OCI-LY7 (cell line): ENCODE measurements around the gene NCR1. TPM values are rescaled to one million over a fixed set of nuclear protein-coding genes. Genes with fewer than 3 reads are reported as not detected.
"Not testable (repeated sequence)": the region's sequence is repeated elsewhere in the genome, so short reads cannot be mapped to it uniquely, and the experiment has no call there.

Experiments
- BruUV-seq: library from RNA; stranded (reverse); fragments of 400-500 nt; replicated peaks from 2 replicates; lab custom pipeline; 2021; lab: Mats Ljungman, UMichigan
- CTCF ChIA-PET: fragments of 300-600 bp; sonication (Branson Sonifier 250); formaldehyde crosslinking; loops from one replicate; lab custom pipeline; 2022; ENCODE audit warnings: antibody characterized with exemption; ENCODE audit not compliant: unreplicated experiment; lab: Charles Lee
- POLR2A ChIA-PET: fragments of 300-600 bp; sonication (Branson Sonifier 250); formaldehyde crosslinking; loops from one replicate; lab custom pipeline; 2022; ENCODE audit warnings: antibody characterized with exemption; lab: Charles Lee
- DNase-seq: peaks from one replicate; pipeline ENCODE4 v3.0.0-alpha.2; 2015; ENCODE audit warnings: low spot score
- H2AFZ ChIP-seq: fragments of 200-600 bp; sonication (generic), shearing (Covaris generic); 2 replicates; pipeline ENCODE4 v1.6.1; 2014; ENCODE audit warnings: mild to moderate bottlenecking, antibody characterized with exemption, low read length, moderate library complexity
- H3K27ac ChIP-seq: fragments of 200-600 bp; sonication (generic); 2 replicates; pipeline ENCODE4 v1.5.1; 2014; ENCODE audit warnings: mixed run types, low read depth, mild to moderate bottlenecking, moderate library complexity, low read length, inconsistent platforms; ENCODE audit not compliant: poor library complexity, severe bottlenecking
- H3K36me3 ChIP-seq: fragments of 200-600 bp; sonication (generic); 2 replicates; pipeline ENCODE4 v1.6.1; 2014; ENCODE audit warnings: mild to moderate bottlenecking, antibody characterized with exemption, low read length, moderate library complexity, mixed read lengths; ENCODE audit not compliant: insufficient read depth
- H3K4me1 ChIP-seq: fragments of 200-600 bp; sonication (generic); 2 replicates; pipeline ENCODE4 v1.5.1; 2014; ENCODE audit warnings: mild to moderate bottlenecking, low read length; ENCODE audit not compliant: insufficient read depth, poor library complexity, severe bottlenecking
- H3K4me2 ChIP-seq: fragments of 200-600 bp; sonication (generic); 2 replicates; pipeline ENCODE4 v1.6.1; 2014; ENCODE audit warnings: mild to moderate bottlenecking, low read length
- H3K4me3 ChIP-seq: fragments of 200-600 bp; sonication (generic); 2 replicates; pipeline ENCODE4 v1.5.1; 2014; ENCODE audit warnings: mild to moderate bottlenecking, low read depth, low read length; ENCODE audit not compliant: poor library complexity, severe bottlenecking
- H3K79me2 ChIP-seq: fragments of 200-600 bp; sonication (generic); 2 replicates; pipeline ENCODE4 v1.6.1; 2016; ENCODE audit warnings: low read depth, mild to moderate bottlenecking, low read length, moderate library complexity, mixed read lengths; ENCODE audit not compliant: insufficient read depth
- H3K9me2 ChIP-seq: fragments of 200-600 bp; sonication (generic); 2 replicates; pipeline ENCODE4 v1.6.1; 2016; ENCODE audit warnings: mild to moderate bottlenecking, low read length, mixed read lengths; ENCODE audit not compliant: insufficient read depth
- H3K9me3 ChIP-seq: fragments of 200-600 bp; sonication (generic); 2 replicates; pipeline ENCODE4 v1.6.1; 2014; ENCODE audit warnings: mild to moderate bottlenecking, mixed run types, low read length, mixed read lengths
- H4K20me1 ChIP-seq: fragments of 200-600 bp; sonication (generic); 2 replicates; pipeline ENCODE4 v1.6.1; 2014; ENCODE audit warnings: mild to moderate bottlenecking, antibody characterized with exemption, low read length, moderate library complexity, mixed read lengths; ENCODE audit not compliant: insufficient read depth
- CTCF ChIP-seq: fragments of 200-600 bp; sonication (generic); conservative IDR thresholded peaks from 2 replicates; pipeline ENCODE4 v1.5.1; 2014; ENCODE audit warnings: mild to moderate bottlenecking, antibody characterized with exemption, low read length, moderate library complexity, mixed read lengths
- EZH2phosphoT487 ChIP-seq: fragments of 200-600 bp; sonication (generic); IDR thresholded peaks from 2 replicates; pipeline ENCODE4 v1.6.1; 2018; ENCODE audit warnings: low read depth, borderline replicate concordance, mild to moderate bottlenecking, mixed run types, antibody characterized with exemption, low read length, moderate library complexity, mixed read lengths
- intact Hi-C: fragments of 100-400 bp; cut with micrococcal nuclease; formaldehyde crosslinking; loops from one replicate; pipeline ENCODE4 v1.10.0; 2022; ENCODE audit not compliant: unreplicated experiment
- total RNA-seq, 2 experiments: library from RNA; depleted of rRNA in 1 of 2; stranded (reverse); fragments of >200 nt in 1 of 2; shearing (Covaris generic) in 1 of 2; gene quantifications; 2 replicates each; pipeline ENCODE4 v1.2.3, GENCODE V29; 2014 to 2022

The NCR1 gene
- total RNA-seq, 2 experiments from 2014 or later, result not detected

GRCh38 chr19:54952591-54953344 lies 46.8 kb downstream of the NCR1 start:
- DNase-seq, result no peak
- no peaks in the 10 kb centered on the region for H3K9me2 ChIP-seq
- ChIA-PET POLR2A (no interaction called here), CTCF (no interaction called here)
- no peak overlapping the region for H3K4me3 ChIP-seq
- H4K20me1 ChIP-seq, result no peaks in the 10 kb centered on the region
- H3K27ac ChIP-seq, result no peak overlapping the region
- no peak overlapping the region for H2AFZ ChIP-seq
- no peaks in the 10 kb centered on the region for H3K79me2 ChIP-seq
- intact Hi-C loops, result no loop called here
- no TSS peak for BruUV-seq
- H3K4me1 ChIP-seq, result peaks cover 34% of the 10 kb centered on the region
- H3K4me2 ChIP-seq, result no peak overlapping the region
- H3K9me3 ChIP-seq, result no peaks in the 10 kb centered on the region
- no peaks in the 10 kb centered on the region for H3K36me3 ChIP-seq
- TF ChIP-seq EZH2phosphoT487, result no peak
- TF ChIP-seq CTCF, result no peak

- DNase-seq, H3K36me3 ChIP-seq, POLR2A ChIA-PET, H4K20me1 ChIP-seq, H3K9me3 ChIP-seq, CTCF ChIA-PET, H3K27ac ChIP-seq, H3K9me2 ChIP-seq, H3K4me3 ChIP-seq, H3K79me2 ChIP-seq, intact Hi-C loops, BruUV-seq, H2AFZ ChIP-seq, H3K4me2 ChIP-seq: not testable (repeated sequence)
- H3K4me1 ChIP-seq, result peaks cover 39% of the 10 kb centered on the region
Observed at GRCh38 chr19:54953345-54953713, 47.4 kb downstream of the NCR1 start.

- no peaks in the 10 kb centered on the region for H3K9me3 ChIP-seq
- no peak overlapping the region for H3K27ac ChIP-seq
- H2AFZ ChIP-seq, result no peak overlapping the region
- no peak overlapping the region for H3K4me3 ChIP-seq
- ChIA-PET POLR2A (no interaction called here), CTCF (no interaction called here)
- H3K9me2 ChIP-seq, result no peaks in the 10 kb centered on the region
- no TSS peak for BruUV-seq
- peaks cover 44% of the 10 kb centered on the region for H3K4me1 ChIP-seq
- no peaks in the 10 kb centered on the region for H4K20me1 ChIP-seq
- no peak for TF ChIP-seq EZH2phosphoT487
- TF ChIP-seq CTCF, result no peak
- H3K79me2 ChIP-seq, result no peaks in the 10 kb centered on the region
- intact Hi-C loops, result no loop called here
- no peak overlapping the region for H3K4me2 ChIP-seq
- no peak for DNase-seq
- H3K36me3 ChIP-seq, result no peaks in the 10 kb centered on the region
Observed at GRCh38 chr19:54955376-54955775, 49.4 kb downstream of the NCR1 start.
